Inflammatory macrophage treated with lipopolysaccharide for 1 hour (primary cell): ENCODE data around the gene TANC2.
"Not testable (repeated sequence)": the region's sequence is repeated elsewhere in the genome, so short reads cannot be mapped to it uniquely, and the experiment has no call there.

ENCODE experiments used
- DNase-seq, 2 donors: peaks; one replicate each; pipeline ENCODE4 v3.0.0-alpha.2; 2020 to 2022

Gene TANC2

DNA sequence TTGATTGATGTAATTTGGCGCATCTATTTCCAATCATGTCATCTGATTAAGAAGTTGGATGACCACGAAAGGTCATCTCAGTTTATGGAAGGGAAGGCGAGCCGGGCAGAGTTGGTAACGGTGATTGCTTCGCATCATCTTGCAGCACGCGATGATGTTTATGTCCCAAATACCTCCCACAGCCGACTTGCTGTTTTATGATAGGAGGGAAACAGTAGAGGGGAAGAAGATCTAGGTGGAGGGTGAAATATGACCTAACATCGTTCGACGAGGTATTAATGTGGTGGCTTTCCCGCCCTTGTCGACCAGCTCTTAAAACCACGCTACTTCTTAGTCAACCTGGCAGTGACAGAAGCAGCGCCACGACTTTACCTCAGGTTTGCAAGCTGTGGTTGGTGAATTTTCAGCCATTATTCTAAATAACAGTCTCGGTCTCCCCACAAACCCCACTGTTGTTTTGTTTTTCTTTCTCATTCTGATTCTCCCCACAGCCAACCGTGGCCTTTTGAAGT lies 805 bp upstream of the TANC2 start:
- no peak for DNase-seq

GRCh38 chr17:62966426-62967204 lies 580 bp downstream of the TANC2 start:
- no peak for DNase-seq

DNA sequence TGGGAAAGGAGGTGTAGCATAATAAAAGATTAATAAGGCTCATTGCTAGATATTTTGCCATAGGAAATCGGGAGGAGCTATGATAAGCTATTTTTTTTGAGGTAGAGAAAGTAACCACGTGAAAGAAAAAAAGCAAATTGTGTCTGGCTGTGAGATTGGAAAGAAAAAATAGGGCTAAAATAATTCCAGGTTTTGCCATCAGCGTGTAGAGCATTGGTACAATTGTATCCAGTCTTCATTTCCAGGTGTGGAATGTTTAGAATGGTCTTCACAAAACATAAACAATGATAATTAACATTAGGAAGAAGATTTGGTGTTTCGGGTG lies 1.1 kb downstream of the TANC2 start:
- no peak for DNase-seq

DNA sequence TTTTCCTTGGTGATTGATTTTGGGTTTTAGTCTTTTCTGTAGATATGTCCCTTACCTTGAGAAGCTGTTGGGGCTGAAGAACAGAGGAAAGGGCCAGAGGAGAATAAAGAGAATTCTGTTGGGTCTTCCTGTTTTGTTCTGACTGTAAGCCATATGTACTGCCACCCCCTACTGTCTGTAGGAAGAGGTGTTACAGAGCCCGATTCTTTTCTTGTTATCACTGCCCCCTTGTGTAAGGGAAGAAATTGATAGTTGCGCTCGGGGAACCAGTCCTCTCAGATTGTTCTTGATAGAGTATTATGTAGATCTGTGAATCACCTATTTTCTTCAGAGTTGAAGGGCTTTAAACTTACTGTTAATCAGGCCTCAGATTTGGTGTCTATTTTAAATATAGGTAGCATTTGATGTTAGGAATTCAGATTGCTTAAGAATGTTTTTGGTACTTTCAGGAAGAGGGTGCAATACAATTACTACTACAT lies 2.4 kb downstream of the TANC2 start:
- peak; percentile 82 to 90 for DNase-seq

GRCh38 chr17:62970610-62971009 lies 4.6 kb downstream of the TANC2 start:
- DNase-seq: no peak

- no peak for DNase-seq
These were observed 5.8 kb downstream of the TANC2 start for GRCh38 chr17:62971853-62972252.

DNA sequence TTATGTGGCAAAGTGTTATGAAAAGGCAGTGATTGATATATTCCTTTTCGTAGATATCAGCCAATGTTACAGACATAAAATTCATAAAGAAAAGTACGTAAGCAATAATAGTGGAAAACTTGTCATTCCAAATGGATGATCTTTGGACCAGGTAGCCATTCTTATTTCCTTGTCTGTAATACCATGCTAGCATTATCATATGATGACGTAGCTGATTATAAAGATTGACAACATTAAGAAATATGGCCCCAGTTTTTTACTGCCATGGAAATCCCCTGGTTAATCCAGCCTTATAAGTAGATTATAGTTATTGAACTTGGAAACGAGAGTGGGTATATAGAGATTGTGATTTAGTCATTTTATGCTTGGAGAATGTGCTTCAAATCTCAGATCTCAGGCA lies 8.8 kb downstream of the TANC2 start:
- no peak for DNase-seq

DNA sequence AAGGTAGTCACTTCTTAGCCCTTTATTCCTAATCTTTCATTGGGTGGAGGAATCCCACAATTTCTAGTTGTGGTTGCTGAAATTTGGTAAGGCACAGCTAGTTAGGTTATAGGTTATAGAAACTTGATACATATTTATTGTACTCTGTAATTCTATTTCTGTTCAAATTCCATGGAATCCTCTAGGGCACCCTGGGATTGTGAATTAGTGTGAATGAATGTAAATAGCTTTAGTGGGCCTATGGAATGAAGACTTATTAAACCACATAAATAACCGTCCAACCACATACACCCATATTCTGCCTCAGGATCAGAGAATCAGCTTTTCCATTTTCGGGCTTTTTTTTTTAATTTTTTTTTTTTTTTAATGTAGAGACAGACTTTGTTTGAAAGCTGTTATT lies 9.2 kb downstream of the TANC2 start:
- DNase-seq: no peak

DNA sequence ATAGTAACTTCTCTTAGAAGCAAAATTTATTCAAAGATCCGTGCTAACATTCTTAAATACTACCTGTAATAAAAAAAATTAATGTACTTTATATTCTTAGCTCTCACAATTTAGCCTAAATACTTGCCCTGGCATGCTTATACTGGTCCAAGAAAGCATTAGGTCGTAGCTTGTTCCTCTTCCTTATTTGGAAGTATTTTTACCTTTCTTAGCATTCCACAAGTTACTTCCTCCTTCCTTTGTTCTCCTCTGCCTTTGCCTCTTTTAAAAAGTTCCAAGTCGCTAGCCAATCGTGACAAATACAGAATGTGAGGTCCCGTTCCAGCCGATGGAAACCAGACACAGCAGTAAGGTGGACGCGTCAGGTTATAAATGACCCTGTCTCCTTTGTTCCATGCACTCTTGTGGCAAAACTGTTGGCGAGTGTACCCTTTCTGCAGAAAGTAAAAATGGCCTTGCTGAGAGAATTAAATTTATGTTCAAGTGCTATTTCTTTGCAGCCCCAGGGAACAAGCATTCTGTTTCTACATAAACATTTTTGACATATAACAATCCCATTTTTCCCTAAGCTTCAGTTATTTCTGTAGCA lies 10.7 kb downstream of the TANC2 start:
- DNase-seq: not testable (repeated sequence)

DNA sequence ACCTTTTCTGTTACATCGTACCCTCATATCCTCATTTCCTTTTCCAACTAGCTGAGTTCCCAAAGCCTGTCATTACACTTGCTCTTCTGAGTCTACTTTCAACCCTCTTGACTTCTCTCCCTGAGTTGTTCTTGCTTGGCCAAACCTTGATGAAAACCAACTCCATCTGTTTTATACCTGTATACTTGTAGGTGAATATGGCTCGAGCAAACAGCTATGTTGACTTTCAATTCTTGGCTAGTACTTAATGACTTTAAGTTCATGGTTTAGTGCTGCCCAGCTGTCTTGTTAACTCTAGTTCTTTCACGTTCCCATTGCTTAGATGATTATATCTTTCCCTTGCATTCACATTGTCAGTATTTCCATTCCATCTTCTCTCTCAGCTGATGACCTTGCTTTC lies 14.8 kb downstream of the TANC2 start:
- no peak for DNase-seq

DNA sequence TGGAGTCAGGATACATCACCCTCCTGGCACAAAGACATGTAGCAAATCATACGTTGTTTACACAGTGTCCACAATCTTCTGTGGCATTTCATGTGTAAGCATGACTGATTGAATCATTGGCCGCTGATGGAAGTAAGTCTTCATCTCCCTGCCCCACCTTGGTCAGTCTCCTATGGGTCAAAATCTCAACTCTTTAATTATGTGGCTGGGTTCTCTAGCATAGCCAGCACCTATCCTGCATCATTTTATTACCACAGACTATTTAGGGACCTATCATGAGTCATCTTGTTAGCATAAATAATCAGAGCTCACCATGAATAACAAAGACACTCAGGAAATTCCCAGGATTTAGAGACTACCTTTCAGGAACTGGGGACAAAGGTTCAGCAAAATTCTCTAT lies 15.9 kb downstream of the TANC2 start:
- no peak for DNase-seq

GRCh38 chr17:62984801-62985200 lies 18.8 kb downstream of the TANC2 start:
- DNase-seq: no peak

DNA sequence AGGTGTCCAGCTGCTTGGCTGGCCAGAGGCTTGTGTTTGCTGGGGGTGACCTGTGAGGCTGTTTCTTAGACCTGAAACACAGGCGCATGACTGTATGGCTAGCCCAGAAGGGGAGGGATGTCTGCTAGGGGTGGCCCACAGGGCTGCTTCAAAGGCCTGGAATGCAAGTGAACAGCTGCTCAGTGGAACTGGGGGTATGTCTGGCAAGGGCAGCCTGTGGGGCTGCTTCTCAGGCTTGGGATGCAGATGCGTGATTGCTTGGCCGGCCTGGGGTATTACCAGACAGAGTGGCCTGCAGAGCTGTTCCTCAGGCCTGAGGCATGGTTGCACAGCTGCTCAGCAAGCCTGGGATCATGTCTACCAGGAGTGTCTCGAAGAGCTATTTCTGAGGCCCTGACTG lies 20.5 kb downstream of the TANC2 start:
- no peak for DNase-seq

DNA sequence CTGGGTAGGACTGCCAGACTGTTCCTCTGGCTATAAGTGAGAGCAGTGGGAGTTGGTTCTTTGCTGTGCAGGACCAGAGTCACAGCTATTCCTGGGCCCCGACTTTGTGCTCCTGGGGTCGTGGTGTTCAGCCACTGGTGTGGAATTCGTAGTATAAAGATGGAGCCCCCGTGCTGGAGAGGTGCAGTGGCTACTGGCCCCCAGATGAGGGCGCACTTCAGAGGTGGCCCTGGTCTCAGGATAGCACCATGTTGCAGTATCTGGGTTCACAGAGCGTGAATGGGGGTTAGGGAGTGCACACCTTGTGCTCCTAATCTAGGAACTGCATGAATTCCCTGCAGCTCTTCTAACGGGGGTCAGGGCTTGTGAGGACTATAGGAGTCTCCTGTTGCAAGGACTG lies 21.1 kb downstream of the TANC2 start:
- no peak for DNase-seq

DNA sequence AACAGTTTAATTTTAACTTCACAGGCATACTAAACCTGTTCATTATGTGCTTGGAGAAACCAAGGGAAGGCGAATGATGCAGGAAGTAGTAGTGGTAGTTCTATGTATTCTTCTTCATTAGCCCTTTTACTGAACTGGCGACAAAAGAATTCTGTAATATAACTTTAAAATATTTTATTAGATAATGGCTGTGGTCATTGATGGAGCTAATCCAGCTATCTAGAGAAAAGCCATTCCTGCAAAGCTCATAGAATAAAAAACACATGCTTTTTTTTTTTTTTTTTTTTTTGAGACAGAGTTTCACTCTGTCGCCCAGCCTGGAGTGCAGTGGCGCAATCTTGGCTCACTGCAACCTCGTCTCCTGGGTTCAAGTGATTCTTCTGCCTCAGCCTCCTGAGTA lies 23.5 kb downstream of the TANC2 start:
- DNase-seq: no peak

- no peak for DNase-seq
These were observed 28.9 kb downstream of the TANC2 start for GRCh38 chr17:62994931-62995330.

- DNase-seq: peak; percentile 67 to 81
These were observed 29.4 kb downstream of the TANC2 start for GRCh38 chr17:62995377-62995885.

- peak in 1 of 2 donors; percentile 4 for DNase-seq
These were observed 30.2 kb downstream of the TANC2 start for GRCh38 chr17:62996221-62996620.

DNA sequence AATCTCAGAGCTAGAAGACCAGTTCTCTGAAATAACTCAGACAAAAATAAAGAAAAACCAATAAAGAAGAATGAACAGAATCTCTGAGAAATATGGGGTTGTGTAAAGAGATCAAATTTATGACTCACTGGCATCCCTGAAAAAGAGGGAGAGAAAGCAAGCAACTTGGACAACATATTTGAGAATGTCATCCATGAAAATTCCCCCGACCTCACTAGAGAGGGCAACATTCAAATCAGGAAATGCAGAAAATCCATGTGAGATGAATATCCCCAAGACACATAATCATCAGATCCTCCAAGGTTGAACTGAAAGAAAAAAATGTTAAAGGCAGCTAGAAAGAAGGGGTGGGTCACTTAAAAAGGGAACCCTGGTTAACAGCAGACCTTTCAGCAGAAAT lies 32.1 kb downstream of the TANC2 start:
- DNase-seq: peak in 1 of 2 donors; percentile 8

- no peak for DNase-seq
These were observed 32.8 kb downstream of the TANC2 start for GRCh38 chr17:62998665-62999393.

DNA sequence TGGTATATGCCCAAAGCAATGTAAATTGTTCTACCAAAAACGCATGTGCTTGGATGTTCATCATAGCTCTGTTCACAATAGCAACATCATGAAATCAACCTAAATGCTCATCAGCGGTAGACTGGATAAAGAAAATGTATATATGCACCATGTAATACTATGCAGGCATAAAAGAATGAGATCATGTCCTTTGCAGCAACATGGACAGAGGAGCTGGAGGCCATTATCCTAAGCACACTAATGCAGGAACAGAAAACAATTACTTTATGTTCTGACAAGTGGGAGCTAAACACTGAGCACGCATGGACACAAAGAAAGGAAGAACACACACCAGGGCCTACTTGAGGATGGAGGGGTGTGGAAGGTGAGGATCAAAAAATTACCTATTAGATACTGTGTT lies 33.7 kb downstream of the TANC2 start:
- DNase-seq: no peak

DNA sequence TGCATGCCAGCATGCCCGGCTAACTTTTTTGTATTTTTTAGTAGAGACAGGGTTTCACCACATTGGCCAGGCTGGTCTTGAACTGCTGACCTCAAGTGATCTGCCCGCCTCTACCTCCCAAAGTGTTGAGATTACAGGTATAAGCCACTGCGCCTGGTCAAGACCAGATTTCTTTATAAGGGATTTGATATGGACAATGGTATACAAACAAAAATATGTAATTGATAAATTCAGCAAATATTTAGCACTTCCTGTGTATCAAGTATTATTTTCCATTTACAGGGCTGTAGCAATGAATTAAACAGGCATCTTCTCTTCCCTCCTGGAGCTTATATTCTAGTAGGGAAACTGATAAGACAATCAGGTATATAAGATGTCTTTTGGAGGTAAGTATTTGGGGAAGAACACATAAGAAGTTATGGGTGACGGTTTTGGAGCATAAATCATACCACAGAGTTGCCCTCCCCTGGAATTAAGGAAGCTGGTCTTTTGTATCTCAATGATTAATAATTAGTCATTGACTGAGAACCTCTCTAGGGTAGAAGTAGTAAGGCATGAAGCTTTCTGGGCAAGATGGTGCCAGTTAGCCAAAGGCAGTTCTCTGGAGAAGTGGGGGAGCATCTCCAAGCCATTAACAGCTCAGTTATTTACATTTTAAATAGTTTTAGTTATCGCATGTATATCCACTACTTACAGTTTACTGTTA lies 35.8 kb downstream of the TANC2 start:
- no peak for DNase-seq

DNA sequence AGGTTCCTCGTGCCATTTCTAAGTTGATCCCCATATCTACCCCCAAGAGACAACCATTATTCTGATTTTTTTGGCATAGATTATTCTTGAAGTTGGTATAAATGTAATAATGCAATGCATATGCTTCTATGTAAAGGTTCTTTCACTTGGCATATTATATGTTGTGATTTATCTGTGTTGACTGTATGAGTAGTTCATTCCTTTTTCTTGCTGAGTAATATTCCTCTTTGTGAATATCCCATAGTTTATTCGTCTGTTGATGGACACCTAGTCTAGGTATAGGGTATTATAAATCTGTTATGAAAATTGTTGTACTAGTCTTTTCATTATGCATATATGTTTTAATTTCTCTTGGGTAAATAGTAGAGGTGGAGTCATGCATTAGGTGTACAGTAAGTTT lies 36.6 kb downstream of the TANC2 start:
- no peak for DNase-seq
